HG02981 (cell line): ENCODE data around the gene UPK3A.
"Not testable (repeated sequence)": the region's sequence is repeated elsewhere in the genome, so short reads cannot be mapped to it uniquely, and the experiment has no call there.

Experiments used
- ATAC-seq: cut with Tn5 transposase; IDR thresholded peaks from one replicate; pipeline ENCODE4 v1.9.1; 2021; ENCODE audit warnings: mild to moderate bottlenecking, moderate library complexity; ENCODE audit not compliant: unreplicated experiment

Gene UPK3A

GRCh38 chr22:45324311-45324711, 39.6 kb downstream of the UPK3A start:
- no peak for ATAC-seq

GRCh38 chr22:45328261-45328660, 43.5 kb downstream of the UPK3A start:
- ATAC-seq = not testable (repeated sequence)

- no peak for ATAC-seq
Observed at GRCh38 chr22:45328822-45329529, 44.2 kb downstream of the UPK3A start.

- ATAC-seq = no peak
Observed at GRCh38 chr22:45329530-45329936, 44.8 kb downstream of the UPK3A start.

- no peak for ATAC-seq
Observed at GRCh38 chr22:45330548-45330947, 45.8 kb downstream of the UPK3A start.

- ATAC-seq = no peak
Observed at GRCh38 chr22:45331486-45331885, 46.7 kb downstream of the UPK3A start.

GRCh38 chr22:45332001-45332400, 47.3 kb downstream of the UPK3A start:
- no peak for ATAC-seq

GRCh38 chr22:45334068-45334467, 49.3 kb downstream of the UPK3A start:
- ATAC-seq = no peak

GRCh38 chr22:45334528-45334927, 49.8 kb downstream of the UPK3A start:
- ATAC-seq = no peak

DNA sequence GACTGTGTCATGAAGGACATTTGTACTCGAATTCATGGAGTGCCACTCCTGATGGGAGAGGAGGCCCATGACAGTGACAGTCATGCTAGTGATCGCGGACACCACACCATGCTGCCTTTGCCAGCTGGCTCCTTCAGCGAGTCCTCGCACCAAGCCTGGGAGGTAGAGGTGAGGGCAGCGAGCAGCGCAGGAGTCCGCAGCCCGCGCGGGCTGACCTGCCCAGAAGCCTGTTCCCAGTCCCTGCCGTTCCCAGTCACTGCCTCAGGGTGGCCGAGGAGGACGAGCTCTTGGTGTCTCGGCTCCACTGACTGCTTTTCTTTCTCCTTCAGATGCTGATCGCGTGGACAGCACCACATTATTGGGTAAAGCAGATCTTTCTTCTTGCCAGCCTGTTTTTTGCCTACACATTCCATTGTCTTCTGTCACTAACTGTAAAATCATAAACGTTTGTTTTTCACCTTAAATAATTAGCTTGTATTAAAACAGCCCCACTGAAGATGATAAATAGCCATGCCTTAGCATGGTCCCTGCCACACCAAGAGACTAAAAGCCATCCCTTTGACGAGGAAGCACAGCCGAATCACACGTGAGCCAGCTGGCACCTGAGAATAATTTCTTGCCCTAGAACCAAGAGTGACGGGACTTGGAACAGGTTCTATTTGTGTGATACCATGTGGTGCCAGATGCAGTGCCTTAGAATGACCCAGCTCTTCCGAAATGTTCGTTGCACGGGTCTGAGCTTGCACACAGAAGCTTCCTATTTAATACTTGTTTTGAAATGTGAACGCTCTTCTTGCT, 50.5 kb downstream of the UPK3A start:
- no peak for ATAC-seq

GRCh38 chr22:45335854-45336522, 51.2 kb downstream of the UPK3A start:
- no peak for ATAC-seq

DNA sequence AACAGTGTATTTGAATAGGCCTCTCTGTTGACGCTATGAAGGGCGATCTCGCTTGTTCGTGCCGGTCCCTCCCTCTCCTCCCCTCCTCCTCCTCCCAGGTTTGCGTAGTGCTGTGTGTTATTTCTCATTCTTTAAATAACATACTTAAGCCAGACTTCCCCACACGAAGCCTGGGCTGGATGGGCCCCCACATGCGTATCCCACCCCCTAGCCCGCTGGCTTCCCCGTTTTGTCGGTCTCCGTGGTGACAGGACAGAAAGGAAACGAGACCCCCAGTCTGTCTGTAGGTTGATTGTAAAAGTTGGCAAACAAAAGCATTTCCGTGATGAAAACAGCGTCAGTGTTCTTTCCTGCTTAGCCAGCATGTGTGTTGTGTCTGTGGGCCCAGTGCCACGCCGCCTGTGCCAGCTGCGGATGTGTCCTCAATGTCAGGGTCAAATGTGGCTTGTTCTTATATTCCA, 52.3 kb downstream of the UPK3A start:
- ATAC-seq = no peak

DNA sequence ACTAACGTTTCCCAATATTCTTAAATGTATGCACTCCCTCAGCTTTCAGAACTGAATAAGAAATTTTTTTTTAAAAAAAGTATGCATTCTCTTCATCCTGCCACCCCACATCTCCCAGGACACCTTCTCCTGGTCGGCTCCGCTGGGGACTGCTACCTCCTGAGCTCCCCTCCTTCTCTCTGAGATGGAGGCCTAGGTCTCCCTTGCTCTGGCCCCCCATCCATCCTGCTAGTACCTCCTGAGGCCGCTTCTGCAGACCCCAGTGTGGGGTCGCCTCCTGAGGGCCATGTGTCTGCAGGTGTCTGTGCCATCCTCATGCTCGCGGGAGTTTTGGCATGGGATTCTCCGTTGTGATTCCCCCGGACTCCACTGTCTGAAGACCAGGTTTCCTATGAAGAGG, 52.8 kb downstream of the UPK3A start:
- no peak for ATAC-seq

DNA sequence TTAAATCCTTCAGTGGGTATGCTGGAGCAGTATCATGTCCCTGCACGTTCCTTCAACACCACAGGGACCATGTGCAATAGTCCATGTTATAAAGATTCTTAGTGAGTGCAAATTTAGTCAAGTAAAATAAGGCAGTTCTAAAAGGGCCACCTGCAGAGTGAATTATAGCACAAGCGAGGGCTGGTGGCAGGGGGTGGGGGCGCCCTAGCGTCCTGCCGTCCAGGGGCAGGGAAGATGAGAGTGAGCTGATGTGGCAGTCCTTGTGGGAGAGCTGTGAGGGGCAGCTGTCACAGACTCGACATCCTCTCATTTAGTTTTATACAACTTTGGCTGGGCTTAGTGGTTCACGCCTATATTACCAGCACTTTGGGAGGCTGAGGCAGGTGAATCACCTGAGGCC, 54.0 kb downstream of the UPK3A start:
- ATAC-seq = no peak

GRCh38 chr22:45340323-45340722, 55.6 kb downstream of the UPK3A start:
- ATAC-seq = no peak

GRCh38 chr22:45341498-45341897, 56.7 kb downstream of the UPK3A start:
- ATAC-seq = no peak

DNA sequence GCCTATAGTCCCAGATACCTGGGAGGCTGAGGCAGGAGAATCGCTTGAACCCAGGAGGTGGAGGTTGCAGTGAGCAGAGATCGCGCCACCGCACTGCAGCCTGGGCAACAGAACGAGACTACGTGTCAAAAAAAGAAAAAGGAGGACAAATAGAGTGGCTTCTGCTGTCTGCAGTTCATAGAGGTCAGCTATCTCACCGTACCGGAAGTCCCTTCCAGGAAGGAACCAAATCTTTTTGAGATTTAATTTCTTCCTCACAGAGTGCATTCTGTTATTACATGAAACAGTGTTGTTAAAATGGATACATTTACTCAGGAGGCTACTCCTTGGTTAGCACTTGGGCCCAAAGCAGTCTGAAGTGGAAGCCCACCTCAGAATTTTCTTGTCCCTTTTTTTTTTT, 58.4 kb downstream of the UPK3A start:
- no peak for ATAC-seq

DNA sequence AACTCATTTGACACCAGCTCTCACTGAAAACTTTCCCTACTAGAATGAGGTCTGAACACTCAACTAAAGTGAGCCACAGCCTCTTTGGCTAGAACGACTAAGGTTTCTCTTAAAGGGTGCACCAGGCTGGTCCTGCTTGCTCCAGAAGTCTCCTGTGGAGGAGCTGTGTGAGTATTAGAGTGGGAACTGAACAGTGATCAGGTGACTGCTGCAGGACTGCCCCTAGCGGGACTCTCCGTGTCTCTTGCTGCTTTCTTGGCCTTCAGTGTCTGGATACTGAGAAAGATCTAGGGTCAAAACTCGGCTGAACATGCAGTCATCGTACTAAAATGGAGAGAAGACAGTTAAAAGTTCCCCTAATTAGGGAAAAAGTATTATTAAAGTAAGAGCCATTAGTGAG, 59.6 kb downstream of the UPK3A start:
- ATAC-seq = no peak
